Measurements from ENCODE around the gene MS4A13.

DNA sequence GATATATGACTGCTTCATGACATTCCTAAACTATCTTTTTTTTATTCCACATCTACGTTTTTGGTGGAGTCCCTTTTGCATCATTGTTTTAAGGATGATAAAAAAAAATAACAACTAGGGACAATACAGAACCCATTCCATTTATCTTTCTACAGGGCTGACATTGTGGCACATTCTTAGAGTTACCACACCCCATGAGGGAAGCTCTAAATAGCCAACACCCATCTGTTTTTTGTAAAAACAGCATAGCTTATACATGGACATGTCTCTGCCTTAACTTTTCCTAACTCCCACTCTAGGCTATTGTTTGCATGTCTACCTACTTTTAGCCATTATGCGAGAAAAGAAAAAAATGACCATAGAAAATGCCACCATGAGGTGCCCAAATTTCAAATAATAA, 46.4 kb upstream of the MS4A13 start:
- TF ChIP-seq, protein P1, sequence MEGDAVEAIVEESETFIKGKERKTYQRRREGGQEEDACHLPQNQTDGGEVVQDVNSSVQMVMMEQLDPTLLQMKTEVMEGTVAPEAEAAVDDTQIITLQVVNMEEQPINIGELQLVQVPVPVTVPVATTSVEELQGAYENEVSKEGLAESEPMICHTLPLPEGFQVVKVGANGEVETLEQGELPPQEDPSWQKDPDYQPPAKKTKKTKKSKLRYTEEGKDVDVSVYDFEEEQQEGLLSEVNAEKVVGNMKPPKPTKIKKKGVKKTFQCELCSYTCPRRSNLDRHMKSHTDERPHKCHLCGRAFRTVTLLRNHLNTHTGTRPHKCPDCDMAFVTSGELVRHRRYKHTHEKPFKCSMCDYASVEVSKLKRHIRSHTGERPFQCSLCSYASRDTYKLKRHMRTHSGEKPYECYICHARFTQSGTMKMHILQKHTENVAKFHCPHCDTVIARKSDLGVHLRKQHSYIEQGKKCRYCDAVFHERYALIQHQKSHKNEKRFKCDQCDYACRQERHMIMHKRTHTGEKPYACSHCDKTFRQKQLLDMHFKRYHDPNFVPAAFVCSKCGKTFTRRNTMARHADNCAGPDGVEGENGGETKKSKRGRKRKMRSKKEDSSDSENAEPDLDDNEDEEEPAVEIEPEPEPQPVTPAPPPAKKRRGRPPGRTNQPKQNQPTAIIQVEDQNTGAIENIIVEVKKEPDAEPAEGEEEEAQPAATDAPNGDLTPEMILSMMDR (IDR thresholded peaks at IDR 0.05; ENCODE audit: low read depth, low read length): no peak
- no peak for TF ChIP-seq EZH2phosphoT487 (IDR thresholded peaks at IDR 0.05; ENCODE audit: low read depth)
